NCI-H510A treated with DMSO at 0.1 percent for 48 hours (cell line): ENCODE measurements around the gene DHX57.
"Not testable (repeated sequence)": the region's sequence is repeated elsewhere in the genome, so short reads cannot be mapped to it uniquely, and the experiment has no call there.

Experiments
- DNase-seq: peaks from one replicate; lab custom pipeline; 2025; lab: John Stamatoyannopoulos, UW

DHX57 gene

DNA sequence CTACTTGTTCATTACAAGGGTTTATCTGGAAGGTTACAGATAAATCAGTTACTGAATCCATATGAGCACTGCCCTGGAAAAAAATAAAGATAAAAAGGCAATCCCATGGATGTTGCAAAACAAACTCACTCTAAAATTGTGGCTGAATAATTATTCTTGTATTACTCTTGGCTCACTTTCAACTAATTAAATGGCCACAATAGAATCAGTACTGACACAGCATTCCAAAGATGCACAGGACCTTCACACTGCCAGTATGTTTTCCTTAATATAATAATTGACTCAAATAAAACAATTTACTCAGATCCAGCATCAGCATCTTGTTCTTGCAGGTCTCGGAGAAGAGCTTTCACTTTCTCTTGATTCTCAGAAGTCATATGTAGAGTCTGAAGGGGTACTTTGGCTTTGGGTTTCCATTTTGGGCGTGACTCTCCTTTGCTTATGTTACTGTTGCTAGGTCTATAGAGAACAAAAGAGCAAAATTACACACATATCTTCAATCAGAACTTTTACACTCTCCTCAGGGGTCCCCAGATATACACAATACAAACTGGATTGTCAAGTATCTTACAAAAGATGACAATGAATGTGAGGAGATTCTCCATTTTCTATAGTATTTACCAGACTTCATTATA is 12.6 kb downstream of the DHX57 start:
- no peak for DNase-seq

DNA sequence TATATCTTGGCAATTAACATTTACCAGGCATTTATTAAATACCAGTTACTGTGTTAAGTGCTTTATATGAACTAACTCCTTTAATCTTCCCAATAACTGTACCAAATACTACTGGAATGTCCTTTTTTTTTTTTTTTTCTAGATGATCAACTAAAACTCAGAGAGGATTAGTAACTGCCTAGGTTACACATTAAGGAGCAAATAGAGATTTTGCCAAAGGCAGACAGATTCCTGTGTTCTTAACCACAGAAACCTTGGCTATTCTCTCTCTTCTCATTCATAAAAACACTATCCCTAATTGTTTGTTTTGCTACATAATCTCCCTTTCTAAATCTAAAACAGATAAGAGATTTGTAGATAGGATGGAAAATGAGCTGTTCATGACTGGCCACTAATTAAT is 13.3 kb downstream of the DHX57 start:
- no peak for DNase-seq

DNA sequence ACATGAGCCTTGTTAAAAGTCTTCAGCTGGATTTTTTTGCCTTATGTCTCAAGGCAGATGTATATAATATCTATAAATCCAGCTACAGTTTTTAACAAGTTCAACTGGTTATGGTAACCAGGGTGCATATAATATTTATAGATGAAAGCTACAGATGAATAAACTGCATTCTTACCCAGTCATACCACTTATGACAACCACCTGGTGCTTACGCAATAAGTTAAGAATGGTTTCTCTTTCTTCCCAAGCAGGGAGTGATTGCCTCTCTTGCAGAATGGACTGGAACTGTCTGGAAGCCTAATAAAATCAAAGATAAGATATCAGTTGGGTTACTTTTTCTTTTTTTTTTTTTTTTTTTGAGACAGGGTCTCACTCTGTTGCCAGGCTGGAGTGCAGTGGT is 19.6 kb downstream of the DHX57 start:
- no peak for DNase-seq

DNA sequence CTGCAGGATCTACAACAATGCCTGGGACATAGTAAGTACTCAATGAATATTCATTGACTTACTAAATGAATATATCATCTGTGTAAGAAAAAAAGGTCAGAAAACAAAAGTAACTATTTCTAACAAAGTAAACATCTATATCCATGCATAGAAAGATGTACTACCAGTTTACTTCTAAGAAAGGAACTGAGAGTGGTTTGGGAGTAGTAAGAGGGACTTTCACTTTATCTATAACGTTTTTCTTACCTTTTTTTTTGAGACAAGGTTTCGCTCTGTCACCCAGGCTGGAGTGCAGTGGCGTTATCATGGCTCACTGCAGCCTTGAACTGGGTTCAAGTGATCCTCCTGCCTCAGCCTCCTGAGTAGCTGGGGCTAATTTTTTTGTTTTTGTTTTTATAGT is 25.7 kb downstream of the DHX57 start:
- DNase-seq, result no peak

DNA sequence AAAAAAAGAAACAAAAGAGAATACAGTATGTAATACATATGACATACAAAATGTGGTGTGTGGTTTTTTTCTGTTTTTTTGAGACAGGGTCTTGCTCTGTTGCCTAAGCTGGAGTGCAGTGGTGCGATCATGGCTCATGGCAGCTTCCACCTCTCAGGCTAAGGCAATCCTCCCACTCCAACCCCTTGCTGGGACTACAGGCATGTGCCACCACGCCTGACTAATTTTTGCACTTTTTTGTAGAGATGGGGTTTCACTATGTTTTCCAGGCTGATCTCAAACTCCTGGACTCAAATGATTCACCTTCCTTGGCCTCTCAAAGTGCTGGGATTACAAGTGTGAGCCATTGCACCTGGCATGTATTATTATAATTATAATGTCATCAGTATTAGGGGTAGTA is 38.9 kb downstream of the DHX57 start:
- no peak for DNase-seq

DNA sequence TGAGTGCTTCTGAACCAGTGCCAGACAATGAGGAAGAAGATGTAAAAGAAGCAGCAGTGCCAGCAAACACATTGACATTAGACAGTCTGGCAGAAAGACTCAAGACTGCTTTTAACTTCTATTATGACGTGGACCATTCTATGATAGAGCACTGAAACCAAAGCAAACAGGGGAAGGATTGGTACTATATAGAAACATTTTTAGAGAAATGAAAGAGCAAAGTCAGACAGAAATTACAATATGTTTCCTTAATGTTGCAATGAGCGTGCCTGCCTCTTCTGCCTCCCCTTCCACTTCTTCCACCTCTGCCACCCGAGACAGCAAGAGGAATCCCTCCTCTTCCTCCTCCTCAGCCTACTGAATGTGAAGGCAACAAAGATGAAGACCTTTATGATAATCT is 39.7 kb downstream of the DHX57 start:
- no peak for DNase-seq

DNA sequence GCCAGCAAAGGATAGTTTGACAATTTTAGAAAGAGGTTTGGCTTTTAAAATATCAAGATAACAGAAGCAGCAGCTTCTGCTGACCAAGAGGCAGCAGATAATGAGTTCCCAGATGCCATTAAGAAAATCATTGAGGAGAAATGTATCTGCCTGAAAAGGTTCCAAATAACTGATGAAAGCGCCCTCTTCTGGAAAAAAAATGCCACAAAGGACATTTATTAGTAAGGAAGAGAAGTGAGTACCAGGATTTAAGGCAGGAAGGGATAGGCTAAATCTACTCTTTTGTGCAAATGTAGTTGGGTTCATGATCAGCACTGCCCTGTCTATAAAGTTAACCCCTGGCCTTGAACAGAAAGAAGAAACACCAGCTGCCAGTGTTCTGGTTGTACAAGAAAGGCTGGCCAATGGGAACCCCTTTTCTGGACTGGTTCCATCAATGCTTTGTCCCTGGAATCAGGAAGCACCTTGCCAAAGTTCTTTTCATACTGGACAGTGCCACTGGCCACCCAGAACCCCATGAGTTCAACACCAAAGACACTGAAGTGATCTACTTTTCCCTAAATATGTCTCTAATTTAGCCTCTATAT is 40.6 kb downstream of the DHX57 start:
- peak; percentile 11 for DNase-seq

DNA sequence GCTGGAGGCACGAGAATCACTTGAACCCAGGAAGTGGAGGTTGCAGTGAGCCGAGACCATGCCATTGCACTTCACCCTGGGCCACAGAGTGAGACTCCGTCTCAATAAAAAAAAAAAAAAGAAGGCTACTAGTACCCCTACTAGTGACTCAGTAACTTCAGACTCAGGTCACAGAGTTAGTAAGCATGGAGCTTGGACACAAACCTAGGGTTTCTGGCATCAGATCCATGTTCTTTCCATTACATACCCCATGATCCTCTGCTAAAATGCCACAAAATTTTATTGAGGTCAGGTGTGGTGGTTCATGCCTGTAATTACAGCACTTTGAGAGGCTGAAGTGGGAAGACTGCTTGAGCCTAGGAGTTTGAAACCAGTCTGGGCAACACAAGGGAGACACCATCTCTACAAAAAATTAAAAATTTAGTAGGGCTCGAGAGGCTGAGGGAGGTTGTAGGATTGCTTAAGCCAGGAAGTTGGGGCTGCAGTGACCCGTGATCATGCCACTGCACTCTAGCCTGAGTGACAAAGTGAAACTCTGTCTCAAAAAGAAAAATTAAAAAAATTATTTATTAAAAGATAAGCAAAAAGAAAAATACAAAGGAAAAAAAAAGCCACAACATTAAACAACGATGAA is 45.1 kb downstream of the DHX57 start:
- no peak for DNase-seq

DNA sequence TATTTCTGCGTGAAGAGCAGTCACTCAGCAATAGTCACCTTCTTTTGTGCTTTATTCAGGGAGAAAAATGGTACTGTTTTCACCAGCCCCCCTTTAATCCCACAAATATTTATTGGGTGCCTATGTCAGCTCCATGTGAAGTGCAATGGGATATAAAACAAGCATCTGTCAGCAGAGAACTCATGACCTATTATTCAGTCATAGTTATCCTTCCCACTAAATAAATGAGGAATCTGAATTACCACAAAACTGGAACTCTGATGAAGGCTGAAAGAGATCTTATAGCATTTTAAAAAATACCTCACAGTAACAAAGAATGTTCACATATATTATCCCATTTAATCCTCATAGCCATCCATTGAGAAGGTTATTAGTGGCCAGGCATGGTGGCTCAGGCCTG is 45.8 kb downstream of the DHX57 start:
- no peak for DNase-seq

DNA sequence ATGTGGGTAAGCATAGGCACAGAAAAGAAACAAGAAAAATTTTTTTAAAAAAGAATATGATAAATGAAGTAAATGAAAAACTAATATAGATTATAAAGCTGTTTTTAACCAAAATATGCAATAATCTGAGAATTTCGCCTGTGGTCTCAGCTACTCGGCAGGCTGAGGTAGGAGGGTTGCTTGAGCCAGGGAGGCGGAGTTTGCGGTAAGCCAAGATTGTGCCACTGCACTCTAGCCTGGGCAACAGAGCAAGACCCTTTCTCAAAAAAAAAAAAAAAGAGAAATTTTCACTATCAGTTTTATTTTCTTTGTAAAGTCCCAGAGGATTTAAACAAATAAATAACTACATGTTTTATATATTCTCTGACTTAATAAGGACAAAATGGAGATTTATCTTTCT is 47.3 kb downstream of the DHX57 start:
- DNase-seq, result no peak

DNA sequence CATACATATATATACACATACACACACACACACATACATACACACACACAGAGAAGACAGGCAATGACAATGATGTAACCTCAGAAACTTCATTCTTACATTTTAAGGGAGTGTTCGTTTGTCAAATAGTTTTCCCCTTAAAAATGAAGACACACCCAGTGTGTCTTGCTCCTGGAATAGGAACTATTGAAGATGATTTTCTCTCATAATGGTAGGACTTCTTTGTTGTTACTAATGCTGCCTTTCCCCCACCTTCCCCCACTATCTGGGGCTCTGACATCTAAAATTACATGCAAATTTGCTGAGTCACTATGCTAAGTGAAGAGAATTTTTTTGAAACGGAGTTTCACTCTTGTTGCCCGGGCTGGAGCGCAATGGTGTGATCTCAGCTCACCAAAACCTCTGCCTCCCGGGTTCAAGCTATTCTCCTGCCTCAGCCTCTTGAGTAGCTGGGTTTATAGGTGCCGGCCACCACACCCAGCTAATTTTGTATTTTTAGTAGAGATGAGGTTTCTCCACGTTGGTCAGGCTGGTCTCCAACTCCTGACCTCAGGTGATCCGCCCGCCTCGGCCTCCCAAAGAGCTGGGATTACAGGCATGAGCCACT is 48.1 kb downstream of the DHX57 start:
- DNase-seq, result peak; percentile 3

DNA sequence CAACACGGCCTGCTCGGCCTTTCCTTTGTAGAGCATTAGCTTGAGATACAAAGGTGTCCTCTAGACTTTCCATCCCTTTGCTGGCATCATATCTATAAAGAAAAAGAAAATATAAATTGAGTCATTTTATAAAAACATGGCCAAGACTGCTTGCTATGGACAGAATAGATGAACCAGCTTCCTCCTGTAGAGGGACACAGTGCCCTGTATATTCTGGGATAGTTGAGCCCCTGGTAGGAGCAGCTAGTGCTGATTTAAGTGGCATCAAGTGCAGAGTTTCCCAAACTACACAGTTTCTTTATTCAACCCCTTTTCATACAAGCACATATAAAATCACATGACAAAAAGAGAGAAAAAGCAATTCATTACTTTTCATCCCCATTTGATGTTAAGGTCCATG is 49.8 kb downstream of the DHX57 start:
- DNase-seq, result no peak

DNA sequence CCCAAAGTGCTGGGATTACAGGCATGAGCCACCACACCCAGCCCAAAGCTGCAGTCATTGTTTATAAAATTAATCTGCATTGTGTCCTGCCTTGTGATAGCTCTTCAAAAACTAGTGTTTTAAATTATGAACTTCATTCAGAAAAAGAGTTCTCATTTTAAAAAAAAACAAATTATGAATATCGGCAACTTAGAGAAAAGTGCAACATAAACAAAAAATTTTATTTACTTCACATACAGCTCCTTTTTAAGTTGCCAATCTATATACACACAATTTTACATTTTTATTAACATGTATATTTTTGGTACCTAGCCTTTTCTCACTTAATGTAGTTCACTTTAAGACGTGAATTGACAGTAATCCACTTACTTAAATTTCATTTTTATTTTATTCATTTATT is 50.8 kb downstream of the DHX57 start:
- DNase-seq, result no peak

DNA sequence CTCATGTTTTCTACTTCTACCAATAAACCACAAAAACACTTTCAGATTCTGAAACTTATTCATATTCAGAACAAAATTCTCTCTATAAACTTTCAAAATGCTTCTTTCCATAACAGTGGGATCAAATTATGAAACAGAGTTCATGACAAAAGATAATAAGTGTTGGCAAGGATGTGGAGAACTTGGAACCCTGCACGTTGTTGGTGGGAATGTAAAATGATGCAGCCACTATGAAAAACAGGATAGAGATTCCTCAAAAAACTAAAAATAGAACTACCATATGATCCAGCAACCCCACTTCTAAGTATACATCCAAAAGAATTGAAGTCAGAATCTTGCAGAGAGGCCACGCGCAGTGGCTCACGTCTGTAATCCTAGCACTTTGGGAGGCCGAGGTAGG is 52.3 kb downstream of the DHX57 start:
- no peak for DNase-seq

DNA sequence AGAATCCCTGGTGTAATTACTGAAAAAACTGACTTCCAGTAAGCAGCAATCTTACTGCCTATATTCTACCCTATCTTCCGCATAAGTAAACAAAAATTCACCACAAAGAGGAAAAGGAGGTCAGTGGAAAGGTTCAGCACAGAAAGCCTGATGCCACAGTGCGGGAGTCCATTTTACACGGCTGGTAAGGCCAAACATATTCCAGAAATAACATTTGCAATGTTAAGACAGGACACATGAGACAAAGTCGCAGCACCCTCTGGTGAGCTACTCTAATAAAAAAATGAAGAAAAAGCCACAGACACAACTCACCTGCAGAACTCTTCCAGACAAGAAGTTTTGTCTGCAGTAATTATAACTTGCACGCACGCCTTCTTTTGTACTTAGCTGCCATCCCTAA is 57.2 kb downstream of the DHX57 start:
- no peak for DNase-seq

DNA sequence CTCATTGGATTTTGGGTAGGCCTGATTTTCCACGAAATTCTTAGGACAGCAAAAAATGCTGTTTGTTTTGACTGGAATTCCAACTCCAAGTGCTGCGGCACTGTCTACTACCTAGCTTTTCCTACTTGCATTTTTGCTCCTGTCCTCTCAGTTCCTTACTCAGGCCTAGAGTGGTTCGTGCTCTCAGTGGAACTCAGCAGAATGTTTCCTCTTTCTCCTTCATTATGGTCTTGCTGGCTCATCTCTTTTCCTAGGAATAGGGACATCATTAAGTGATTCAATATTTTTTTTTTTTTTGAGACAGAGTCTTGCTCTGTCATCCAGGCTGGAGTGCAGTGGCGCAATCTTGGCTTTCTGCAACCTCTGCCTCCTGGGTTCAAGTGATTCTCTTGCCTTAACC is 59.8 kb downstream of the DHX57 start:
- DNase-seq, result no peak

DNA sequence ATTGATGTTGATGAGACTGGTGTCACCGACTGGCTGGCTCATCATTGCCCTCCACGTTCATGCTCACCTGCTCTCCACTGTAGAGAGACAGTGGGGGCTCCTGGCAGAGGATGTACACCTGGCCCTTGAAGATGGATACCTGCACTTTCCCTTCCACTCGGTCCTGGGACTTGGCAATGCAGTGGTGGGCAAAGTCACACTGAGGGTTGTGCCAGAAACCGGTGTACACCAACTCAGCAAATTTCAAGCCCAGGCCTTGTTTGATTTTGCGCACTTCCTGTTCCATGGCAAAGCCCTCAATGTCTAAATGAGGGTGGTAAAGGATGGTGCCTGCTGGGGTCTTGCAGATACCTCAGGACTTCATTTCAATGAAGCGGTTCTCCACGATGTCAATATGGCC is 65.2 kb downstream of the DHX57 start:
- DNase-seq, result no peak

DNA sequence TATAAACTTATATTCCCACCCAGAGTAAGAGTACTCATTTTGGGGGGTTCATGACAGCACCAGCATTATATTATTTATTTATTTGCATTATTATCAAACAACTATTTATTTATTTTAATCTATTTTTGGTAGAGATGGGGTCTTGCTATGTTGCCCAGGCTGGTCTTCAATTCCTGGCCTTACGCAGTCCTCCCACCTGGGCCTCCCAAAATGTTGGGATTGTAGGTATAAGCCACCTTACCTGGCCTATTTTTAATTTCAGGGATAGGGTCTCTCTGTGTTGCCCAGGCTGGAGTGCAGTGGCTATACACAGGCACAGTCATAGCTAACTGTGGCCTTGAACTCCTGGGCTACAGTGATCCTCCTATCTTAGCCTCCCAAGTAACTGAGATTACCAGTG is 67.1 kb downstream of the DHX57 start:
- no peak for DNase-seq

DNA sequence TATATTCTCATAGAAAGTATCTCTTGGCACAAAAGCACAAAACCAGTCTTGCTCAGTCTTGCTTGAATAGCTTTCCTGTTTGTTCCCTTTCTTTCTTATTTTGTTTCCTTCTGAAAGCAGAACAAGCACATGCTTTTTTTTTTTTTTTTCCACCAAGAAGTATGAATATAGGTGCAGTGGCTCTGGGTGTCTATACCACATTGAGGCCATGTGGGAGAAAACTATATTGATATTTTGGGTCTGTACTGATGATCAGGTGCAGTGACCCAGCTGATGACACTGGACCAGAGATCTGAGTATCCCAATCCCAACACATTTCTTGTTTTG is 69.0 kb downstream of the DHX57 start:
- DNase-seq, result no peak

DNA sequence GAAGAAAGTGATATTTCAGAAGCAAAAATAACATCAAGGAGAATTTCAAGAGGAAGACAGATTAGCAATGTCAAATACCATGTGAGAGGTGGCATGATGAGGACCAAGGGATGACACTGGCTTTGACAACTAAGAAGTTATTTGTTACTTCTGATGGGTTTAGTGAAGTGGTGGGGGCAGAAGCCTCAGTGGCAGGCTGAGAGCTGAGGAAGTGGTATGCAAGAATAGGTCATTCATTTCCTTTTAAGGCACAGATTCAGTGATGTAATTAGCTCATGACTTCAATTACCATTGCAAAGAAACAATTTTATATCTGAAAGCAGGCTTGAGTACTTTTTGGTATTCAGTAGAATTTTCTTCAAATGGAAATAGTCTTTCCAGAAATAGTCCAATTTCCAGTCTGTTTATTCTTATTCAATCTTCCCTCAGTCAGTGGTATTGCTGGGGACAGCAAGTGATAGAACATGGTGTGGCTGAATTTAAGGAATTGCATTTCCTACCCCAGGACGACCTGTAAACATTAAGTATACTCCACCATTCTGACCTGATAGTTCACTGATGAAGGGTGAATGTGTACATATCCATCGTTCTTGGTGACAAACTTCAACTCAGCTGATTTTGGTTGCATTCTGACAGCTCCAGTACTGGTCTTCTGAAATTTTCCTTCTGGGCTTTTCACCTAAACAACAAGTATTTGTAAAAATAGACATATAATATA is 69.6 kb downstream of the DHX57 start:
- no peak for DNase-seq

DNA sequence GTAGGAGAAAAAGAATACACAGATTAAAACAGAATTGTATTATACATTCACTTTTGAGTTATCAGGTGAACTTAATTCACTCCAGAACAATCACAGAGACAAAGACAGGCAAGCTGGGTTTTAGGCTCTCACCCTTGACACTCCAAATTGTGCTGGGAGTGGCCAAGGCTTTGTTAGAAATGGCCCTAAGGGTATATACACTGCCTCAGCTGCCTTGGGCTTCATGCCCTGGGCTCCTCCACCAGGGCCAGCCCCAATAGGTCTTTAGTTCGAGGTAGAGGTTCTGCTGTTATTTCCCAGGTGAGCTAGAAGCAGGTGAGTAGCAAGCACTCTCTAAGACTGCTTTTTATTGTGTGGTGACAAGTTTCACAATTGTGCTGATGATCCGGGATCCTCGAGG is 77.8 kb downstream of the DHX57 start:
- DNase-seq, result no peak

DNA sequence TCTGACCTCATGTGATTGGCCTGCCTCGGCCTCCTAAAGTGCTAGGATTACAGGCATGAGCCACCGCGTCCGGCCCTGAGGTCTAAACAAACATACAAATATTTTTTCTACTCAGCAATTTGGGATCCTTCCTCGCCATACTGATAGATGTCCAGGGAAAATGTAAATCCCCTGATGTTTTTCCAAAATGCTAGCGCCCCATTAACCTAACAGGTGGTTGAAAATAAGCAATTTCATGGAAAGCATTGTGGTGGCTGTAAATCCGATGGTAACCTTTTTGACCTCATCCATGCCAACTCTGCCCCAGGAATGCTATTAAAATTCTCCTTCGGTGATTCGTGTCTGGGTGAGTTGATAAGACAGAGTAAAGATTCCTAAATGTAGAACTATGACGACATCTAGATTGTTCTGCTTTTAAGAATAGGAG is 78.5 kb downstream of the DHX57 start:
- no peak for DNase-seq

DNA sequence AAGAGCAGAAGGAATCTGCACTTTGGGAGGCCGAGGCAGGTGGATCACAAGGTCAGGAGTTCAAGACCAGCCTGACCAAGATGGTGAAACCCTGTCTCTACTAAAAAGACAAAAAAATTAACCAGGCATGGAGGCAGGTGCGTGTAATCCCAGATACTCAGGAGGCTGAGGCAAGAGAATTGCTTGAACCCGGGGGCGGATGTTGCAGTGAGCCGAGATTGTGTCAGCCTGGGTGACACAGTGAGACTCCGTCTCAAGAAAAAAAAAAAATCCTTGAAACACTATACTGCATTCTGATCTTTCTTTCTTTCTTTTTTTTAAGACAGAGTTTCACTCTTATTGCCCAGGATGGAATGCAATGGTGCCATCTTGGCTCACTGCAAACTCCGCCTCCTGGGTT is 80.7 kb downstream of the DHX57 start:
- not testable (repeated sequence) for DNase-seq
